Choroid plexus epithelial cell (primary cell): ENCODE data around the gene HEATR5A.
A peak's percentile ranks its signal among the peaks of the same experiment; 100 is the strongest.
"Not testable (repeated sequence)": the region's sequence is repeated elsewhere in the genome, so short reads cannot be mapped to it uniquely, and the experiment has no call there.

ENCODE experiments used
- DNase-seq: peaks from one replicate; pipeline ENCODE4 v3.0.0-alpha.2; 2010; ENCODE audit warnings: low read depth
- H3K4me3 ChIP-seq: 2 replicates; pipeline ENCODE4 v1.5.1; 2011; ENCODE audit warnings: low read depth, mild to moderate bottlenecking, control low read depth, low read length, moderate library complexity
- TF ChIP-seq, protein P1 (sequence below): conservative IDR thresholded peaks from 2 replicates; pipeline ENCODE4 v1.5.1; 2011; ENCODE audit warnings: low read depth, mild to moderate bottlenecking, control low read depth, inconsistent platforms, low read length, moderate library complexity

The HEATR5A gene

DNA sequence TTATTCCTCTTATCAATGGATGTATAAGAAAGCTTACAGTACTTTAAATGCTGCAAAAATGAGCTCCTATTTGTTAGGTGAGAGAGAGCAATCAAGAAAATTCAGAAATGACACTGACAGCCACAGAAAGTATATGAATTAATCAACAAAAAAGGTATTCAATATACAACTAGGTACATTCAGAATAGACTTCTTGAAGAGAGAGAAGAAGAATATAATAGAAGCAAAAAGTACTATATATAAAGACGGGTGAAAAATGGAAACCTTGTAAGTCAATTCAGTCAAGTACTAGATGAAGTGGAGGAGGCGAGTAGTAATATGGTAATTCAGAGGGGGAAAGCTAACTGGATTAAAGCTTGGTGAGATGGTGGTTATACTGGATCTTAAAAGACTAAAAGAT lies 74.3 kb downstream of the HEATR5A start:
- H3K4me3 ChIP-seq, result no peak overlapping the region
- TF ChIP-seq, protein P1, sequence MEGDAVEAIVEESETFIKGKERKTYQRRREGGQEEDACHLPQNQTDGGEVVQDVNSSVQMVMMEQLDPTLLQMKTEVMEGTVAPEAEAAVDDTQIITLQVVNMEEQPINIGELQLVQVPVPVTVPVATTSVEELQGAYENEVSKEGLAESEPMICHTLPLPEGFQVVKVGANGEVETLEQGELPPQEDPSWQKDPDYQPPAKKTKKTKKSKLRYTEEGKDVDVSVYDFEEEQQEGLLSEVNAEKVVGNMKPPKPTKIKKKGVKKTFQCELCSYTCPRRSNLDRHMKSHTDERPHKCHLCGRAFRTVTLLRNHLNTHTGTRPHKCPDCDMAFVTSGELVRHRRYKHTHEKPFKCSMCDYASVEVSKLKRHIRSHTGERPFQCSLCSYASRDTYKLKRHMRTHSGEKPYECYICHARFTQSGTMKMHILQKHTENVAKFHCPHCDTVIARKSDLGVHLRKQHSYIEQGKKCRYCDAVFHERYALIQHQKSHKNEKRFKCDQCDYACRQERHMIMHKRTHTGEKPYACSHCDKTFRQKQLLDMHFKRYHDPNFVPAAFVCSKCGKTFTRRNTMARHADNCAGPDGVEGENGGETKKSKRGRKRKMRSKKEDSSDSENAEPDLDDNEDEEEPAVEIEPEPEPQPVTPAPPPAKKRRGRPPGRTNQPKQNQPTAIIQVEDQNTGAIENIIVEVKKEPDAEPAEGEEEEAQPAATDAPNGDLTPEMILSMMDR, result no peak
- no peak for DNase-seq

DNA sequence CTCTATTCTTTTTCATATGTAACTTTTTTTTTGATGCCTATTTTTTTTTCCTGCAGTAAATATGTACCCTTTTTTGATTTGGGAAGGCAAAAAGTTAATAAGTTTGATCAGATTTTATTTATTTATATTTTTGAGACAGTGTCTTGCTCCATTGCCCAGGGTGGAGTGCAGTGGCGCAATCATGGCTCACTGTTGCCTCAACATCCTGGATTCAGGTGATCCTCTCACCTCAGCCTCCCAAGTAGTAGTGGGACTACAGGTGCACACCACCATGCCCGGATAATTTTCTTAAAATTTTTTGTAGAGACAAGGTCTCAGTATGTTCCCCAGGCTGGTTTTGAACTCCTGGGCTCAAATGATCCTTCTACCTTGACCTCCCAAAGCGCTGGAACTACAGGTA lies 79.1 kb downstream of the HEATR5A start:
- DNase-seq, result no peak
- H3K4me3 ChIP-seq, result no peak overlapping the region
- TF ChIP-seq, protein P1, result no peak

DNA sequence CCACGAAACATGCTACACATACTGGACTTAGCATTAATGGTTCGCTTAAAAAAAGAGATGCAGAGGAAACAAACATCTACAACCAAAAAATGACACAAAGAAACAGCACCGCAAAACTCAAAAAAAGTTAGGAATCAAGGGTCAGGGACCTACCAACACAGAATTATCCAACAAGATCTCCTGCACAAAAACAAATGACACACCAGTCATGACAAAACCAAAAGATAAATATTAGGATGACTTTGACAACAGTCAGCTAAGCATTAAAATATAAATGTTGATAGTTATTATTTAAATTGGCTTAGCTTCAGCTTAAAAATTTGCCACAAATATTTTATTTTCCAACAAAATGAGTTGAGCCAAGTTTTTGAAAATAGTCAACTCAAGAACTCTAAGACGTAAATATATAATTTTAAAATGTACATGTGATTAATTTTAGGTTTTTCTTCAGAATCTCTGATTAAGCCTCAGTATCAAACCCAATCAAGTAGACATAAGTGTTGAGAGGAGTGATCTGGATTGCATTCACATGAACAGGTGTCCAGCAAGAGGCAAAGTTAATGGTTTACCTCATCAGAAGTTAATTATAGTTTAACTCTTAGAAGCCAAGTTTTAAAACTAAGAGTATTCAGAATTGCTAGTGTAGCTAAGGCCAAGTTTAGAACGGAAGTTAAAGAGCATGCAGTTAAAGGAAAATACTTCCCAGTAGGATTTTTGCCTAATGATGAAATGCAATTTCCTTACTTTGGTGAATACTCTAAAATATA lies 79.9 kb downstream of the HEATR5A start:
- no peak for DNase-seq
- no peak overlapping the region for H3K4me3 ChIP-seq
- TF ChIP-seq, protein P1, result no peak

DNA sequence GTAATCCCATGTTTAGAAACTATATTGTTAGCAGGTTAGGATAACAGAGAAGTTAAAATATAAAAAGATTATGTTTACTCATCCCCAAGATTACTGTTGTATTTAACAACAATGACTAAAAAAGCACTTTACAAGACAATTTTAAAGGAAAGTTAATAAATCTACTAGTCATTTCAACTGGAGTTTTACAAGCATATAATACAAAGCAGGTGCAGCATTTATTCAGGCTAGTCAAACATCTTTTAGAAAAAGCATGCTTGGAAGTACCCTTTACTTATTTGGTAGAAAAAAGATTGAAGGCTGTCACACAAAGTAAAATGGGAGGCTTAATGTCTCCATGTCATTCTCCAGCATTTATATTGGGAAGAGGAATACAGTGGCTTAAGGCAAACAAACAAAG lies 80.6 kb downstream of the HEATR5A start:
- DNase-seq, result no peak
- H3K4me3 ChIP-seq, result no peak overlapping the region
- TF ChIP-seq, protein P1, result no peak

DNA sequence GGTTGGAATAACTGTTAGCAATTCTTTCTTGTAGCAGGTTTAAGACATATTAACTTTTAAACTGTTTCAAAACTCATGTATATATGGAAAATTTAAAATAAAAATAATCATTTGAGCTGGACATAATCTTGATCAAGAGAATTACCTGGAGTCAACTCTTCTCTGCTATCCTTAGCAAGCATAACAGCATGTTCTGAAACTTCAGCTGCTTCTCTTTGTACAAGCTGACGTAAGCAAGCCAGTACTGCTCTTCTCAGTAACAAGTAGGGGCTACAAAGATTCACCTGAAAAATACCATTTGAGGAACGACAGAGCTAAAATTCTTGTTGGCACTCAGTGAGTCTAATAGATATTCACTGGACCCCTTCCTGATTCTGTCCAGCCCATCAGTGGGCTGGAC lies 83.0 kb downstream of the HEATR5A start:
- TF ChIP-seq, protein P1, result no peak
- DNase-seq, result no peak
- no peak overlapping the region for H3K4me3 ChIP-seq

DNA sequence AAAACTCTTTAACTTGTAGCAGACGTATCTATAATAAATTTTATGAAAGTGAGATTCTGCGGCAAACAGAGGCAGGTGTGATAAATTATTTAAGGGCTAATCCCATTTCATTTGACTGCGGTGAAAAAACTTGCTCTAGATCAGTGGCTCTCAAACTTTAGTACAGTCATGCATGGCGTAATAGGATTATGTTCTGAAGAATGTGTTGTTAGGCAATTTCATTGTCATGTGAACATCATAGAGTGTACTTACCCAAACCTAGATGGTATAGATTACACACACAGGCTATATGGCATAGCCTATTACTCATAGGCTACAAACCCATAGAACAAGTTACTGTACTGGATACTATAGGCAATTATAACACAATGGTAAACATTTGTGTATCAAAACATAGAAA lies 83.7 kb downstream of the HEATR5A start:
- TF ChIP-seq, protein P1, result no peak
- peak; percentile 86 for DNase-seq
- no peak overlapping the region for H3K4me3 ChIP-seq

DNA sequence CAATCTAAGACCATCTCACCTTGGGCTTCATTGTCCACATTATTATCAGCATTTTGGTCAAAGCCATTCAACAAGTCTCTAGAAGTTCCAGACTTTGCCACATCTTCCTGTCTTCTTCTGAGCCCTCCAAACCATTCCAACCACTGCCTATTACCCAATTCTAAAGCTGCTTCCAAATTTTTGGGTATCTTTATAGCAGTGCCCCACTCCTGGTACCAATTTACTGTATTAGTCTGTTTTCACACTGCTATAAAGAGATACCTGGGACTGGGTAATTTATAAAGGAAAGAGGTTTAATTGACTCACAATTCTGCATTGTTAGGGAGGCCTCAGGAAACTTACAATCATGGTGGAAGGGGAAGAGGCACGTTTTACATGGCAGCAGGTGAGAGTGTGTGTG lies 89.0 kb downstream of the HEATR5A start:
- not testable (repeated sequence) for H3K4me3 ChIP-seq, DNase-seq

DNA sequence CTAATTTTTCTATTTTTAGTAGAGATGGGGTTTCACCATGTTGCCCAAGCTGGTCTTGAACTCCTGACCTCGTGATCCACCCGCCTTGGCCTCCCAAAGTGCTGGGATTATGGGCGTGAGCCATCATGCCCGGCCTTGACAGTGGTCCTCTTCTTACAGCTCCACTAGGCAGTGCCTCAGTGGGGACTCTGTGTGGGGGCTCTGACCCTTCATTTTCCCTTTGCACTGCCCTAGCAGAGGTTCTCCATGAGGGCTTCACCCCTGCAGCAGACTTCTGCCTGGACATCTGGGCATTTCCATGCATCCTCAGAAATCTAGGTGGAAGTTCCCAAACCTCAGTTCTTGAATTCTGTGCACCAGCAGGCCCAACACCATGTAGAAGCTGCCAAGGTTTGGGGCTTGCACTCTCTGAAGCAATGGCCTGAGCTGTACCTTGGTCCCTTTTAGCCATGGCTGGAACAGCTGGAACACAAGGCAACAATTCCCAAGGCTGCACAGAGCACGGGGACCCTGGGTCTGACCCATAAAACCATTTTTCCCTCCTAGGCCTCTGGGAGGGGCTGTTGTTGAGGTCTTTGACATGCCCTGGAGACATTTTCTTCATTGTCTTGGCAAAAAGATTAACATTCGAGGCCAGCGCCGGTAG lies 90.4 kb downstream of the HEATR5A start:
- not testable (repeated sequence) for H3K4me3 ChIP-seq, DNase-seq
